Stomach (tissue), 9 donors: Measurements from ENCODE around the gene MERTK. TPM values are rescaled to one million over a fixed set of nuclear protein-coding genes. Genes with fewer than 3 reads are reported as not detected.
"Not testable (repeated sequence)": the region's sequence is repeated elsewhere in the genome, so short reads cannot be mapped to it uniquely, and the experiment has no call there.

Experiments used
- DNase-seq, 2 donors: peaks; one replicate each; pipeline versions ENCODE4 v3.0.0 to v3.0.0-alpha.2; 2013 to 2019
- H3K27ac ChIP-seq, 5 donors: fragments of 200-600 bp in 4 of 5; sonication (generic) in 4 of 5; one replicate each; pipeline ENCODE4 v1.5.1; 2013 to 2019; ENCODE audit warnings: mild to moderate bottlenecking in 1 of 5, moderate library complexity in 1 of 5
- H3K27me3 ChIP-seq, 3 donors: fragments of 200-600 bp; sonication (generic); one replicate each; pipeline ENCODE4 v1.5.1; 2017 to 2019; ENCODE audit warnings: mixed run types in 1 of 3
- H3K36me3 ChIP-seq, 4 donors: fragments of 200-600 bp; sonication (generic); 1 replicate in 3 of 4; 2 replicates in 1 of 4; pipeline ENCODE4 v1.5.1; 2016 to 2019
- H3K4me1 ChIP-seq, 4 donors: fragments of 200-600 bp; sonication (generic); one replicate each; pipeline ENCODE4 v1.5.1; 2016 to 2019
- H3K4me3 ChIP-seq, 4 donors: fragments of 200-600 bp; sonication (generic) in 3 of 4; one replicate each; pipeline ENCODE4 v1.5.1; 2016 to 2019; ENCODE audit warnings: mild to moderate bottlenecking in 1 of 4
- H3K9me3 ChIP-seq, 4 donors: fragments of 200-600 bp; sonication (generic); one replicate each; pipeline ENCODE4 v1.5.1; 2016 to 2019
- CTCF ChIP-seq, 7 experiments: fragments of 450-650 bp in 4 of 7; fragments of 200-600 bp in 3 of 7; sonication (generic) in 3 of 7; IDR thresholded peaks; one replicate each; pipeline ENCODE4 v1.5.1; 2016 to 2019; ENCODE audit warnings: antibody characterized with exemption in 7 of 7, control low read depth in 2 of 7, mild to moderate bottlenecking in 1 of 7
- EP300 ChIP-seq: sonication (generic); formaldehyde crosslinking; IDR thresholded peaks from one replicate; pipeline ENCODE4 v1.6.1; 2017; ENCODE audit warnings: antibody characterized with exemption
- POLR2A ChIP-seq, 4 donors: fragments of 450-650 bp; IDR thresholded peaks; one replicate each; pipeline ENCODE4 v1.6.1; 2016; ENCODE audit warnings: antibody characterized with exemption in 4 of 4, control low read depth in 2 of 4, mild to moderate bottlenecking in 1 of 4, moderate library complexity in 1 of 4
- POLR2AphosphoS5 ChIP-seq, 3 donors: sonication (generic); formaldehyde crosslinking; IDR thresholded peaks; one replicate each; pipeline ENCODE4 v1.6.1; 2016; ENCODE audit warnings: antibody characterized with exemption in 3 of 3
- WGBS, 5 donors: extraction: QIAGEN DNeasy Blood & Tissue Kit in 3 of 5; methylation state at CpG; one replicate each; pipeline versions ENCODE4 v1.1.5 to v1.1.7; 2013 to 2018; 5-methylcytosine and 5-hydroxymethylcytosine counted together
- intact Hi-C: fragments of 100-400 bp; cut with DNase I; formaldehyde crosslinking; loops from one replicate; pipeline ENCODE4 v1.15.1; 2023; ENCODE audit warnings: low total_unique reads
- polyA plus RNA-seq, 3 donors: library from polyadenylated mRNA; stranded (reverse); fragments of 200-250 nt; gene quantifications; one replicate each; pipeline ENCODE4 v1.2.3, GENCODE V29; 2013
- total RNA-seq, 5 donors: library from RNA; depleted of rRNA; stranded (reverse); fragments of >200 nt; gene quantifications; one replicate each; pipeline versions ENCODE4 v1.1.0 to v1.2.3, GENCODE V29; 2014 to 2016
- donor health status: healthy with polysubstance abuse.
- donor health status: Bipolar disorder and iron deficiency.
- donor health status: healthy.

MERTK gene
- total and polyA plus RNA-seq, 8 donors, result 3.9 to 21.8 (median 10.0) TPM

GRCh38 chr2:112035786-112036185 lies 137.4 kb downstream of the MERTK start:
- Histone ChIP-seq H3K4me1 (peaks cover 18 to 29% (median 25%) of the 10 kb centered on the region in 4 donors), H3K36me3 (no peaks in the 10 kb centered on the region), H3K4me3 (no peak overlapping the region), H3K27ac (no peak overlapping the region), H3K27me3 (no peaks in the 10 kb centered on the region), H3K9me3 (no peaks in the 10 kb centered on the region)
- DNase-seq, result no peak
- intact Hi-C loops, result no loop called here
- WGBS, 5 donors, result 69 to 87% (median 70%) methylated on average over 1 of the region's 1 CpG
- no peak for TF ChIP-seq EP300
- no peak for TF ChIP-seq CTCF (IDR thresholded peaks at IDR 0.05)
- TF ChIP-seq POLR2AphosphoS5 (IDR thresholded peaks at IDR 0.05), result no peak
- TF ChIP-seq POLR2A (IDR thresholded peaks at IDR 0.05), result no peak

- H3K4me3 ChIP-seq, H3K9me3 ChIP-seq, H3K27me3 ChIP-seq, intact Hi-C loops, H3K27ac ChIP-seq, DNase-seq, H3K36me3 ChIP-seq: not testable (repeated sequence)
- H3K4me1 ChIP-seq, result peaks cover 0 to 10% (median 0%) of the 10 kb centered on the region in 4 donors
- WGBS, 5 donors, result 89 to 94% (median 92%) methylated on average over 12 of the region's 12 CpGs
Observed at GRCh38 chr2:112039556-112039955, 141.1 kb downstream of the MERTK start.

- H3K4me1 ChIP-seq, result peaks cover 0 to 10% (median 0%) of the 10 kb centered on the region in 4 donors
- 72 to 96% (median 89%) methylated on average over 2 of the region's 2 CpGs for WGBS, 5 donors
- intact Hi-C loops, H3K9me3 ChIP-seq, H3K27ac ChIP-seq, H3K27me3 ChIP-seq, H3K36me3 ChIP-seq, DNase-seq, H3K4me3 ChIP-seq: not testable (repeated sequence)
Observed at GRCh38 chr2:112040066-112040465, 141.7 kb downstream of the MERTK start.

GRCh38 chr2:112041460-112041859 lies 143.1 kb downstream of the MERTK start:
- H3K27ac ChIP-seq, H3K27me3 ChIP-seq, H3K36me3 ChIP-seq, H3K4me3 ChIP-seq, intact Hi-C loops, DNase-seq: not testable (repeated sequence)
- WGBS, 5 donors, result 34 to 66% (median 56%) methylated on average over 6 of the region's 6 CpGs
- Histone ChIP-seq H3K9me3 (peaks cover 4 to 13% (median 9%) of the 10 kb centered on the region in 4 donors), H3K4me1 (peaks cover 0 to 10% (median 0%) of the 10 kb centered on the region in 4 donors)

- Histone ChIP-seq H3K4me1 (peaks cover 7 to 34% (median 14%) of the 10 kb centered on the region in 4 donors), H3K27ac (no peak overlapping the region), H3K27me3 (no peaks in the 10 kb centered on the region), H3K9me3 (peaks cover 4 to 13% (median 9%) of the 10 kb centered on the region in 4 donors), H3K4me3 (no peak overlapping the region), H3K36me3 (no peaks in the 10 kb centered on the region)
- intact Hi-C loops, result loop anchor here (5.0 kb wide), 1 partner anchor 153 kb away; no protein-coding TSS in a partner anchor
- no peak for TF ChIP-seq CTCF (IDR thresholded peaks at IDR 0.05)
- no peak for TF ChIP-seq POLR2A (IDR thresholded peaks at IDR 0.05)
- no peak for TF ChIP-seq EP300
- no peak for TF ChIP-seq POLR2AphosphoS5 (IDR thresholded peaks at IDR 0.05)
- no peak for DNase-seq
Observed at GRCh38 chr2:112045446-112046014, 147.1 kb downstream of the MERTK start.

GRCh38 chr2:112046231-112046630 lies 147.8 kb downstream of the MERTK start:
- no peaks in the 10 kb centered on the region for H3K27me3 ChIP-seq
- H3K27ac ChIP-seq, result no peak overlapping the region
- H3K36me3 ChIP-seq, result no peaks in the 10 kb centered on the region
- DNase-seq, result no peak
- peaks cover 7 to 31% (median 14%) of the 10 kb centered on the region in 4 donors for H3K4me1 ChIP-seq
- intact Hi-C loops, result loop anchor here (5.0 kb wide), 1 partner anchor 154 kb away; no protein-coding TSS in a partner anchor
- no peak for TF ChIP-seq POLR2AphosphoS5 (IDR thresholded peaks at IDR 0.05)
- no peak for TF ChIP-seq POLR2A (IDR thresholded peaks at IDR 0.05)
- TF ChIP-seq EP300, result no peak
- TF ChIP-seq CTCF (IDR thresholded peaks at IDR 0.05), result no peak
- H3K4me3 ChIP-seq, result no peak overlapping the region
- H3K9me3 ChIP-seq, result peaks cover 4 to 13% (median 9%) of the 10 kb centered on the region in 4 donors
